Spleen (tissue), 7 donors: Measurements from ENCODE around the gene BMP6.

Source experiments
- POLR2AphosphoS5 ChIP-seq, 3 donors: sonication (generic); formaldehyde crosslinking; IDR thresholded peaks; one replicate each; pipeline ENCODE4 v1.5.1; 2017; ENCODE audit warnings: antibody characterized with exemption in 3 of 3
- TF ChIP-seq, protein P1 (sequence below), 11 experiments: fragments of 200-600 bp in 7 of 11; fragments of 450-650 bp in 4 of 11; sonication (generic) in 4 of 11; IDR thresholded peaks in 8 of 11; conservative IDR thresholded peaks in 3 of 11; 1 replicate in 7 of 11; 2 replicates in 4 of 11; pipeline versions ENCODE4 v1.4.0 to v1.8.0; 2016 to 2021; ENCODE audit warnings: antibody characterized with exemption in 11 of 11, inconsistent platforms in 4 of 11, mild to moderate bottlenecking in 1 of 11
- donor health status: DM: no; HTN: no; CAD: no; lungs with moderate emphysema.
- donor health status: DM: no; HTN: no; CAD: no.
- donor health status: DM: no; HTN: no; CAD: no.

- no peak for TF ChIP-seq POLR2AphosphoS5 (IDR thresholded peaks at IDR 0.05)
- TF ChIP-seq, protein P1, sequence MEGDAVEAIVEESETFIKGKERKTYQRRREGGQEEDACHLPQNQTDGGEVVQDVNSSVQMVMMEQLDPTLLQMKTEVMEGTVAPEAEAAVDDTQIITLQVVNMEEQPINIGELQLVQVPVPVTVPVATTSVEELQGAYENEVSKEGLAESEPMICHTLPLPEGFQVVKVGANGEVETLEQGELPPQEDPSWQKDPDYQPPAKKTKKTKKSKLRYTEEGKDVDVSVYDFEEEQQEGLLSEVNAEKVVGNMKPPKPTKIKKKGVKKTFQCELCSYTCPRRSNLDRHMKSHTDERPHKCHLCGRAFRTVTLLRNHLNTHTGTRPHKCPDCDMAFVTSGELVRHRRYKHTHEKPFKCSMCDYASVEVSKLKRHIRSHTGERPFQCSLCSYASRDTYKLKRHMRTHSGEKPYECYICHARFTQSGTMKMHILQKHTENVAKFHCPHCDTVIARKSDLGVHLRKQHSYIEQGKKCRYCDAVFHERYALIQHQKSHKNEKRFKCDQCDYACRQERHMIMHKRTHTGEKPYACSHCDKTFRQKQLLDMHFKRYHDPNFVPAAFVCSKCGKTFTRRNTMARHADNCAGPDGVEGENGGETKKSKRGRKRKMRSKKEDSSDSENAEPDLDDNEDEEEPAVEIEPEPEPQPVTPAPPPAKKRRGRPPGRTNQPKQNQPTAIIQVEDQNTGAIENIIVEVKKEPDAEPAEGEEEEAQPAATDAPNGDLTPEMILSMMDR (IDR thresholded peaks at IDR 0.05 in 8 of 11, conservative IDR thresholded peaks at IDR 0.05 in 3 of 11) = no peak
These were observed 39.9 kb downstream of the BMP6 start for GRCh38 chr6:7765575-7766325.
